OCI-LY1 (cell line): Measurements from ENCODE around the gene CYB5R3.
A peak's percentile ranks its signal among the peaks of the same experiment; 100 is the strongest.

Experiments used
- H2AFZ ChIP-seq: fragments of 200-600 bp; sonication (generic), shearing (Covaris generic); 2 replicates; pipeline ENCODE4 v1.6.0; 2014; ENCODE audit warnings: antibody characterized with exemption, mild to moderate bottlenecking, low read length
- H3F3A ChIP-seq: fragments of 200-600 bp; sonication (generic), shearing (Covaris generic); 2 replicates; pipeline ENCODE4 v1.6.0; 2014; ENCODE audit warnings: mild to moderate bottlenecking, antibody characterized with exemption, low read length, moderate library complexity; ENCODE audit not compliant: insufficient read depth
- H3K27ac ChIP-seq: fragments of 200-600 bp; sonication (generic); 2 replicates; pipeline ENCODE4 v1.5.1; 2014; ENCODE audit warnings: low read length, mixed run types, mild to moderate bottlenecking, low read depth; ENCODE audit not compliant: poor library complexity, severe bottlenecking
- H3K27me3 ChIP-seq: fragments of 200-600 bp; sonication (generic); 2 replicates; pipeline ENCODE4 v1.6.0; 2014; ENCODE audit warnings: antibody characterized with exemption, mild to moderate bottlenecking, low read length, moderate library complexity; ENCODE audit not compliant: insufficient read depth
- H3K36me3 ChIP-seq: fragments of 200-600 bp; sonication (generic); 2 replicates; pipeline ENCODE4 v1.6.1; 2014; ENCODE audit warnings: mild to moderate bottlenecking, antibody characterized with exemption, low read length, moderate library complexity, mixed read lengths; ENCODE audit not compliant: insufficient read depth
- H3K4me1 ChIP-seq: fragments of 200-600 bp; sonication (generic); 2 replicates; pipeline ENCODE4 v1.5.1; 2014; ENCODE audit warnings: mild to moderate bottlenecking, low read length, moderate library complexity; ENCODE audit not compliant: insufficient read depth, severe bottlenecking
- H3K4me2 ChIP-seq: fragments of 200-600 bp; sonication (generic), shearing (Covaris generic); 2 replicates; pipeline ENCODE4 v1.6.1; 2014; ENCODE audit warnings: low read length
- H3K4me3 ChIP-seq: fragments of 200-600 bp; sonication (generic); 2 replicates; pipeline ENCODE4 v1.5.1; 2014; ENCODE audit warnings: low read length, low read depth, mild to moderate bottlenecking, mixed read lengths; ENCODE audit not compliant: poor library complexity, severe bottlenecking
- H3K79me2 ChIP-seq: fragments of 200-600 bp; shearing (Covaris generic); 2 replicates; pipeline ENCODE4 v1.6.1; 2016; ENCODE audit warnings: mixed run types, low read length, mixed read lengths; ENCODE audit not compliant: insufficient read depth
- H3K9ac ChIP-seq: fragments of 200-600 bp; sonication (generic), shearing (Covaris generic); 2 replicates; pipeline ENCODE4 v1.6.1; 2014; ENCODE audit warnings: mild to moderate bottlenecking, low read length, mixed read lengths
- H3K9me2 ChIP-seq: fragments of 200-600 bp; sonication (generic), shearing (Covaris generic); 2 replicates; pipeline ENCODE4 v1.6.1; 2014; ENCODE audit warnings: low read depth, mild to moderate bottlenecking, low read length, mixed read lengths
- H3K9me3 ChIP-seq: fragments of 200-600 bp; shearing (Covaris generic); 2 replicates; pipeline ENCODE4 v1.6.1; 2014; ENCODE audit warnings: low read length, mixed read lengths
- H4K20me1 ChIP-seq: fragments of 200-600 bp; sonication (generic), shearing (Covaris generic); 2 replicates; pipeline ENCODE4 v1.6.0; 2016; ENCODE audit warnings: mild to moderate bottlenecking, low read length; ENCODE audit not compliant: insufficient read depth
- CTCF ChIP-seq: fragments of 200-600 bp; sonication (generic), shearing (Covaris generic); IDR thresholded peaks from 2 replicates; pipeline ENCODE4 v1.5.1; 2017; ENCODE audit warnings: mild to moderate bottlenecking, antibody characterized with exemption, low read length, moderate library complexity, mixed read lengths
- EZH2 ChIP-seq: fragments of 200-600 bp; sonication (generic), shearing (Covaris generic); IDR thresholded peaks from 2 replicates; pipeline ENCODE4 v1.8.0; 2017; ENCODE audit warnings: borderline replicate concordance, mixed run types, mild to moderate bottlenecking, antibody characterized with exemption, low read length, moderate library complexity, mixed read lengths

CYB5R3 gene

GRCh38 chr22:42649246-42650099, at the start of gene CYB5R3:
CYB5R3 (minus strand) TSS chr22:42649392; CDS start chr22:42649315, 77 bp downstream.
- no peaks in the 10 kb centered on the region for H3K9me3 ChIP-seq
- peak within 1 kb of the TSS; percentile 67; the same call in 1 of the 2 replicates for H2AFZ ChIP-seq
- H3K36me3 ChIP-seq: no peaks in the 10 kb centered on the region
- H3K9ac ChIP-seq: peak within 1 kb of the TSS; percentile 98
- H3K4me1 ChIP-seq: peaks cover 56% of the 10 kb centered on the region
- no peaks in the 10 kb centered on the region for H3K79me2 ChIP-seq
- H3K9me2 ChIP-seq: no peaks in the 10 kb centered on the region
- no peaks in the 10 kb centered on the region for H3K27me3 ChIP-seq
- TF ChIP-seq CTCF (no peak), EZH2 (no peak)
- no peaks in the 10 kb centered on the region for H4K20me1 ChIP-seq
- H3K27ac ChIP-seq: peak within 1 kb of the TSS; percentile 66
- no peaks in the 10 kb centered on the region for H3F3A ChIP-seq
- peak within 1 kb of the TSS; percentile 100 for H3K4me3 ChIP-seq
- peak within 1 kb of the TSS; percentile 90 for H3K4me2 ChIP-seq

GRCh38 chr22:42697542-42698013, 48.4 kb upstream of the CYB5R3 start:
- Histone ChIP-seq H3K9ac (no peak overlapping the region), H3K4me3 (no peak overlapping the region), H3K27ac (no peak overlapping the region), H4K20me1 (no peaks in the 10 kb centered on the region), H3K79me2 (no peaks in the 10 kb centered on the region), H3F3A (no peaks in the 10 kb centered on the region), H3K4me1 (peaks cover 36% of the 10 kb centered on the region), H3K27me3 (no peaks in the 10 kb centered on the region), H3K4me2 (no peak overlapping the region), H3K36me3 (no peaks in the 10 kb centered on the region), H2AFZ (no peak overlapping the region), H3K9me2 (no peaks in the 10 kb centered on the region), H3K9me3 (no peaks in the 10 kb centered on the region)
- TF ChIP-seq CTCF (no peak), EZH2 (no peak)

GRCh38 chr22:42696331-42696967, 47.3 kb upstream of the CYB5R3 start:
- H3K36me3 ChIP-seq: no peaks in the 10 kb centered on the region
- peaks cover 36% of the 10 kb centered on the region for H3K4me1 ChIP-seq
- no peaks in the 10 kb centered on the region for H3K9me3 ChIP-seq
- TF ChIP-seq EZH2 (no peak), CTCF (no peak)
- no peaks in the 10 kb centered on the region for H3K79me2 ChIP-seq
- no peaks in the 10 kb centered on the region for H3K9me2 ChIP-seq
- no peak overlapping the region for H3K4me3 ChIP-seq
- H3K4me2 ChIP-seq: peak overlapping the region; percentile 7; the same call in 1 of the 2 replicates
- H2AFZ ChIP-seq: no peak overlapping the region
- no peaks in the 10 kb centered on the region for H4K20me1 ChIP-seq
- no peaks in the 10 kb centered on the region for H3F3A ChIP-seq
- no peaks in the 10 kb centered on the region for H3K27me3 ChIP-seq
- no peak overlapping the region for H3K9ac ChIP-seq
- H3K27ac ChIP-seq: peak overlapping the region; percentile 70
